H9 (cell line): Measurements from ENCODE around the gene SLC27A1. TPM values are rescaled to one million over a fixed set of nuclear protein-coding genes. Genes with fewer than 3 reads are reported as not detected.

Experiments used
- DNase-seq: peaks from one replicate; pipeline ENCODE4 v3.0.0-alpha.2; 2017
- H2AFZ ChIP-seq: one replicate; pipeline ENCODE4 v1.6.1; 2013; ENCODE audit warnings: mild to moderate bottlenecking, low read length, control low read depth, moderate library complexity
- H2AK5ac ChIP-seq: 2 replicates; pipeline ENCODE4 v1.6.1; 2013; ENCODE audit warnings: low read length, control low read depth, mixed read lengths; ENCODE audit not compliant: insufficient read length
- H2BK120ac ChIP-seq: one replicate; pipeline ENCODE4 v1.6.1; 2013; ENCODE audit warnings: low read depth, mild to moderate bottlenecking, low read length, control low read depth, inconsistent platforms; ENCODE audit not compliant: poor library complexity, severe bottlenecking
- H2BK12ac ChIP-seq: 2 replicates; pipeline ENCODE4 v1.6.1; 2013; ENCODE audit warnings: low read length, control low read depth, mixed read lengths, low read depth; ENCODE audit not compliant: insufficient read length
- H2BK15ac ChIP-seq: 2 replicates; pipeline ENCODE4 v1.6.1; 2013; ENCODE audit warnings: low read depth, low read length, control low read depth
- H2BK20ac ChIP-seq: one replicate; pipeline ENCODE4 v1.6.1; 2013; ENCODE audit warnings: low read depth, mild to moderate bottlenecking, low read length, control low read depth, inconsistent platforms; ENCODE audit not compliant: poor library complexity, severe bottlenecking
- H2BK5ac ChIP-seq: 2 replicates; pipeline ENCODE4 v1.6.1; 2013; ENCODE audit warnings: low read length, control low read depth, mixed read lengths; ENCODE audit not compliant: insufficient read length
- H3K14ac ChIP-seq: 2 replicates; pipeline ENCODE4 v1.6.1; 2013; ENCODE audit warnings: low read length, control low read depth; ENCODE audit not compliant: insufficient read depth
- H3K18ac ChIP-seq: 2 replicates; pipeline ENCODE4 v1.6.1; 2013; ENCODE audit warnings: low read depth, mild to moderate bottlenecking, mixed read lengths, low read length, control low read depth; ENCODE audit not compliant: insufficient read length
- H3K23ac ChIP-seq: 2 replicates; pipeline ENCODE4 v1.6.1; 2013; ENCODE audit warnings: low read length, control low read depth, mixed read lengths, low read depth; ENCODE audit not compliant: insufficient read length
- H3K23me2 ChIP-seq: 2 replicates; pipeline ENCODE4 v1.6.1; 2013; ENCODE audit warnings: low read depth, mild to moderate bottlenecking, mixed read lengths, low read length, control low read depth; ENCODE audit not compliant: insufficient read length, poor library complexity, severe bottlenecking
- H3K27ac ChIP-seq: 2 replicates; pipeline ENCODE4 v1.5.1; 2013; ENCODE audit warnings: low read length, control low read depth, mixed read lengths, low read depth; ENCODE audit not compliant: insufficient read length
- H3K27me3 ChIP-seq: 2 replicates; pipeline ENCODE4 v1.6.1; 2013; ENCODE audit warnings: low read length, control low read depth, inconsistent platforms; ENCODE audit not compliant: insufficient read depth
- H3K4ac ChIP-seq: 2 replicates; pipeline ENCODE4 v1.6.1; 2013; ENCODE audit warnings: low read depth, mild to moderate bottlenecking, control low read depth, inconsistent platforms, low read length, moderate library complexity
- H3K4me1 ChIP-seq: 2 replicates; pipeline ENCODE4 v1.6.1; 2013; ENCODE audit warnings: low read length, control low read depth, inconsistent platforms; ENCODE audit not compliant: insufficient read depth
- H3K4me2 ChIP-seq: 2 replicates; pipeline ENCODE4 v1.6.1; 2013; ENCODE audit warnings: low read length, control low read depth, mixed read lengths; ENCODE audit not compliant: insufficient read length, insufficient read depth
- H3K56ac ChIP-seq: 2 replicates; pipeline ENCODE4 v1.6.1; 2013; ENCODE audit warnings: low read depth, mild to moderate bottlenecking, mixed read lengths, low read length, control low read depth; ENCODE audit not compliant: insufficient read length
- H3K79me1 ChIP-seq: 2 replicates; pipeline ENCODE4 v1.6.1; 2013; ENCODE audit warnings: low read depth, mild to moderate bottlenecking, moderate library complexity, low read length, control low read depth, inconsistent platforms; ENCODE audit not compliant: insufficient read depth, poor library complexity, severe bottlenecking
- H3K79me2 ChIP-seq: 2 replicates; pipeline ENCODE4 v1.6.1; 2013; ENCODE audit warnings: low read length, control low read depth, inconsistent platforms; ENCODE audit not compliant: insufficient read depth
- H3K9ac ChIP-seq: 2 replicates; pipeline ENCODE4 v1.6.1; 2013; ENCODE audit warnings: low read length, control low read depth, mixed read lengths; ENCODE audit not compliant: insufficient read length; ENCODE audit errors: extremely low read depth
- H3K9me3 ChIP-seq: one replicate; pipeline ENCODE4 v1.6.1; 2013; ENCODE audit warnings: low read depth, low read length, inconsistent platforms; ENCODE audit not compliant: control insufficient read depth
- H3T11ph ChIP-seq: one replicate; pipeline ENCODE4 v1.6.1; 2013; ENCODE audit warnings: mild to moderate bottlenecking, low read length, control low read depth, inconsistent platforms
- H4K20me1 ChIP-seq: one replicate; pipeline ENCODE4 v1.6.1; 2013; ENCODE audit not compliant: control insufficient read depth, insufficient read length, insufficient read depth
- H4K5ac ChIP-seq: 2 replicates; pipeline ENCODE4 v1.6.1; 2013; ENCODE audit warnings: low read depth, mild to moderate bottlenecking, mixed read lengths, low read length, control low read depth; ENCODE audit not compliant: insufficient read length
- H4K8ac ChIP-seq: replicated peaks from 2 replicates; pipeline ENCODE4 v1.6.1; 2013; ENCODE audit warnings: low read length, control low read depth, mixed read lengths, low read depth; ENCODE audit not compliant: insufficient read length
- H4K91ac ChIP-seq: 2 replicates; pipeline ENCODE4 v1.6.1; 2013; ENCODE audit warnings: low read depth, mild to moderate bottlenecking, moderate library complexity, mixed read lengths, low read length, control low read depth; ENCODE audit not compliant: insufficient read length
- H3K27ac Mint-ChIP-seq, 3 experiments: 2 replicates in 2 of 3; 3 replicates in 1 of 3; pipeline ENCODE4 v1.8.0; 2020 to 2021; ENCODE audit warnings: mixed read lengths in 3 of 3, mild to moderate bottlenecking in 1 of 3, moderate library complexity in 1 of 3
- H3K27me3 Mint-ChIP-seq: 2 replicates; pipeline ENCODE4 v1.8.0; 2021; ENCODE audit warnings: low read depth, mild to moderate bottlenecking, moderate library complexity, mixed read lengths
- H3K36me3 Mint-ChIP-seq, 3 experiments: 2 replicates in 2 of 3; 3 replicates in 1 of 3; pipeline ENCODE4 v1.8.0; 2020 to 2021; ENCODE audit warnings: low read depth in 3 of 3, mixed read lengths in 3 of 3; ENCODE audit not compliant: insufficient read depth in 1 of 3
- H3K4me1 Mint-ChIP-seq, 2 experiments: 2 replicates each; pipeline ENCODE4 v1.8.0; 2020; ENCODE audit warnings: mixed read lengths in 2 of 2
- H3K4me3 Mint-ChIP-seq, 2 experiments: 2 replicates in 1 of 2; 3 replicates in 1 of 2; pipeline ENCODE4 v1.8.0; 2020 to 2021; ENCODE audit warnings: mild to moderate bottlenecking in 2 of 2, mixed read lengths in 2 of 2, moderate library complexity in 1 of 2
- H3K9me3 Mint-ChIP-seq, 2 experiments: 2 replicates in 1 of 2; 3 replicates in 1 of 2; pipeline ENCODE4 v1.8.0; 2020; ENCODE audit warnings: mild to moderate bottlenecking in 2 of 2, mixed read lengths in 2 of 2, moderate library complexity in 1 of 2
- WGBS: extraction: QIAGEN DNeasy Blood & Tissue Kit; methylation state at CpG from one replicate; pipeline ENCODE4 v1.1.7; 2013; ENCODE audit warnings: missing lambda C conversion rate, low lambda C conversion rate, mixed read lengths; ENCODE audit not compliant: insufficient read length; ENCODE audit errors: extremely low coverage; 5-methylcytosine and 5-hydroxymethylcytosine counted together
- total RNA-seq: library from RNA; stranded (reverse); gene quantifications from 2 replicates; pipeline ENCODE4 v1.2.1, GENCODE V29; 2021
- TF ChIP-seq, protein P1 (sequence below): fragments of 200-600 bp; sonication (generic); conservative IDR thresholded peaks from 3 replicates; pipeline ENCODE4 v1.8.0; 2021; ENCODE audit warnings: antibody characterized with exemption, mild to moderate bottlenecking

Gene SLC27A1
- total RNA-seq, 1 experiment from 2014 or later: 6.4 TPM

GRCh38 chr19:17532116-17532515 is 61.8 kb downstream of the SLC27A1 start:
- Mint-ChIP-seq H3K9me3 (peaks cover 5 to 7% of the 10 kb centered on the region in 2 experiments; a peak in 3 of 5 replicates), H3K4me3 (no peak overlapping the region), H3K36me3 (no peaks in the 10 kb centered on the region; a peak in 1 of 7 replicates), H3K27me3 (peaks cover 8% of the 10 kb centered on the region), H3K27ac (no peak overlapping the region), H3K4me1 (peaks cover 8 to 15% of the 10 kb centered on the region in 2 experiments)
- Histone ChIP-seq H2BK20ac (no peak overlapping the region), H4K5ac (no peak overlapping the region), H3K27me3 (no peaks in the 10 kb centered on the region), H3K79me1 (no peaks in the 10 kb centered on the region), H3K79me2 (no peaks in the 10 kb centered on the region), H3K4me1 (0 out of 2 replicates have a peak, but pooled peaks cover 2% of the 10 kb centered on the region), H2AK5ac (no peak overlapping the region), H3K23me2 (no peaks in the 10 kb centered on the region), H2BK15ac (no peak overlapping the region), H3K56ac (no peak overlapping the region), H3T11ph (no peak overlapping the region), H2AFZ (no peak overlapping the region), H4K8ac (no peak overlapping the region), H4K91ac (no peak overlapping the region), H4K20me1 (no peaks in the 10 kb centered on the region), H3K18ac (no peak overlapping the region), H3K27ac (no peak overlapping the region), H3K4me2 (no peak overlapping the region), H3K4ac (no peak overlapping the region; the same call in 1 of the 2 replicates), H2BK120ac (no peak overlapping the region), H3K14ac (no peak overlapping the region), H2BK5ac (no peak overlapping the region), H3K9ac (no peak overlapping the region), H2BK12ac (no peak overlapping the region), H3K23ac (no peak overlapping the region), H3K9me3 (no peaks in the 10 kb centered on the region)
- WGBS: no CpG with 5 or more reads among the region's 16 CpGs
- no peak for DNase-seq
- TF ChIP-seq, protein P1, sequence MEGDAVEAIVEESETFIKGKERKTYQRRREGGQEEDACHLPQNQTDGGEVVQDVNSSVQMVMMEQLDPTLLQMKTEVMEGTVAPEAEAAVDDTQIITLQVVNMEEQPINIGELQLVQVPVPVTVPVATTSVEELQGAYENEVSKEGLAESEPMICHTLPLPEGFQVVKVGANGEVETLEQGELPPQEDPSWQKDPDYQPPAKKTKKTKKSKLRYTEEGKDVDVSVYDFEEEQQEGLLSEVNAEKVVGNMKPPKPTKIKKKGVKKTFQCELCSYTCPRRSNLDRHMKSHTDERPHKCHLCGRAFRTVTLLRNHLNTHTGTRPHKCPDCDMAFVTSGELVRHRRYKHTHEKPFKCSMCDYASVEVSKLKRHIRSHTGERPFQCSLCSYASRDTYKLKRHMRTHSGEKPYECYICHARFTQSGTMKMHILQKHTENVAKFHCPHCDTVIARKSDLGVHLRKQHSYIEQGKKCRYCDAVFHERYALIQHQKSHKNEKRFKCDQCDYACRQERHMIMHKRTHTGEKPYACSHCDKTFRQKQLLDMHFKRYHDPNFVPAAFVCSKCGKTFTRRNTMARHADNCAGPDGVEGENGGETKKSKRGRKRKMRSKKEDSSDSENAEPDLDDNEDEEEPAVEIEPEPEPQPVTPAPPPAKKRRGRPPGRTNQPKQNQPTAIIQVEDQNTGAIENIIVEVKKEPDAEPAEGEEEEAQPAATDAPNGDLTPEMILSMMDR: no peak
